Nephron (organoid): Measurements from ENCODE around the gene PTCH2.

ENCODE experiments used
- H3K27ac Mint-ChIP-seq, 3 experiments: 2 replicates each; pipeline ENCODE4 v1.8.0; 2020; ENCODE audit warnings: mixed read lengths in 3 of 3, mild to moderate bottlenecking in 2 of 3, moderate library complexity in 1 of 3
- H3K27me3 Mint-ChIP-seq: 2 replicates; pipeline ENCODE4 v1.8.0; 2021; ENCODE audit warnings: low read depth, mild to moderate bottlenecking, moderate library complexity, mixed read lengths
- H3K36me3 Mint-ChIP-seq: 2 replicates; pipeline ENCODE4 v1.8.0; 2020; ENCODE audit warnings: low read depth, mixed read lengths
- H3K4me1 Mint-ChIP-seq: 2 replicates; pipeline ENCODE4 v1.8.0; 2020; ENCODE audit warnings: mixed read lengths
- H3K4me3 Mint-ChIP-seq, 3 experiments: 2 replicates each; pipeline ENCODE4 v1.8.0; 2020; ENCODE audit warnings: mild to moderate bottlenecking in 3 of 3, mixed read lengths in 3 of 3, moderate library complexity in 2 of 3
- H3K9me3 Mint-ChIP-seq: 2 replicates; pipeline ENCODE4 v1.8.0; 2020; ENCODE audit warnings: mixed read lengths
- TF ChIP-seq, protein P1 (sequence below), 3 experiments: fragments of 200-600 bp; sonication (generic); IDR thresholded peaks; one replicate each; pipeline ENCODE4 v1.5.0; 2021; ENCODE audit warnings: antibody characterized with exemption in 3 of 3; ENCODE audit not compliant: unreplicated experiment in 3 of 3

PTCH2 gene, protein sequence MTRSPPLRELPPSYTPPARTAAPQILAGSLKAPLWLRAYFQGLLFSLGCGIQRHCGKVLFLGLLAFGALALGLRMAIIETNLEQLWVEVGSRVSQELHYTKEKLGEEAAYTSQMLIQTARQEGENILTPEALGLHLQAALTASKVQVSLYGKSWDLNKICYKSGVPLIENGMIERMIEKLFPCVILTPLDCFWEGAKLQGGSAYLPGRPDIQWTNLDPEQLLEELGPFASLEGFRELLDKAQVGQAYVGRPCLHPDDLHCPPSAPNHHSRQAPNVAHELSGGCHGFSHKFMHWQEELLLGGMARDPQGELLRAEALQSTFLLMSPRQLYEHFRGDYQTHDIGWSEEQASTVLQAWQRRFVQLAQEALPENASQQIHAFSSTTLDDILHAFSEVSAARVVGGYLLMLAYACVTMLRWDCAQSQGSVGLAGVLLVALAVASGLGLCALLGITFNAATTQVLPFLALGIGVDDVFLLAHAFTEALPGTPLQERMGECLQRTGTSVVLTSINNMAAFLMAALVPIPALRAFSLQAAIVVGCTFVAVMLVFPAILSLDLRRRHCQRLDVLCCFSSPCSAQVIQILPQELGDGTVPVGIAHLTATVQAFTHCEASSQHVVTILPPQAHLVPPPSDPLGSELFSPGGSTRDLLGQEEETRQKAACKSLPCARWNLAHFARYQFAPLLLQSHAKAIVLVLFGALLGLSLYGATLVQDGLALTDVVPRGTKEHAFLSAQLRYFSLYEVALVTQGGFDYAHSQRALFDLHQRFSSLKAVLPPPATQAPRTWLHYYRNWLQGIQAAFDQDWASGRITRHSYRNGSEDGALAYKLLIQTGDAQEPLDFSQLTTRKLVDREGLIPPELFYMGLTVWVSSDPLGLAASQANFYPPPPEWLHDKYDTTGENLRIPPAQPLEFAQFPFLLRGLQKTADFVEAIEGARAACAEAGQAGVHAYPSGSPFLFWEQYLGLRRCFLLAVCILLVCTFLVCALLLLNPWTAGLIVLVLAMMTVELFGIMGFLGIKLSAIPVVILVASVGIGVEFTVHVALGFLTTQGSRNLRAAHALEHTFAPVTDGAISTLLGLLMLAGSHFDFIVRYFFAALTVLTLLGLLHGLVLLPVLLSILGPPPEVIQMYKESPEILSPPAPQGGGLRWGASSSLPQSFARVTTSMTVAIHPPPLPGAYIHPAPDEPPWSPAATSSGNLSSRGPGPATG

DNA sequence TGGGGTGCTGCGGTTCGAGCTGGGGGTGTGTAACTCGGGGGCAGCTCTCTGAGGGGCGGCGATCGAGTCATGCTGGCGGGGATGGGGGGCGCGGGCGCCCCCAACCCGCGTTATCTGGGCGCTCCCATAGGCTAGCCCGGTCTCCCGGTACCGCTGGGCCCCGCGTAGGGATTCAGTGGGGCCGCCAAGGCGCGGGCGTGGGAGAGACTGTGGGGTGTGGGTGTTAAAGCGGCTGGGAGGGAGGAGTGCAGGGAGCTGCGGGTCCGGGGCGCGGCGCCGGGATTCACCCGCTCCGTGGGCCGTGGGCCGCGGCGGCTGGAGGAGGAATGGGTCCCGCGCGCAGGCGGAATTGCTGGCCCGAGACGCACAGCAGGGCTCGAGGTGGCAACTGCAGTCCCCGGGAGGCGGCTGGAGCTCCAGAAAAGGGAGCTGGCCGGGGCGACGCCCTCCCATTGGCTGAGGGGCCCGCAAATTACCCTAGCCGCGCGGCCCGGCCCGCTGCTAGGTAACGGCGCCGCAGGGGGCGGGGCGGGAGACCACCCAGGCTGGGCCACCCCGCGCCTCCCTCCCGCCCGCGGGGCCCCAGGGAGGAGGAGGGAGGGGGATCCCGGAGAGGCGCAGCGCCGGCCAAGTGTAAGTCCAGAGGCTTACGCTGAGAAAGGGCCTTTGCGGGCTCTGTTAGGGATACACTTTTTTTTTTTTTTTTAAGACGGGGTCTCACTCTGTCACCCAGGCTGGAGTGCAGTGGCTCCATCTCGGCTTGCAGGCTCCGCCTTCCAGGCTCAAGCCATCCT is at the start of gene PTCH2:
TSS of gene PTCH2 (minus strand) at position 392 of the 794 bp plus-strand sequence. CDS start at position 71, 321 bp downstream.
- peak within 1 kb of the TSS; percentile 58 to 86 (median 84) for H3K27ac Mint-ChIP-seq
- TF ChIP-seq, protein P1, sequence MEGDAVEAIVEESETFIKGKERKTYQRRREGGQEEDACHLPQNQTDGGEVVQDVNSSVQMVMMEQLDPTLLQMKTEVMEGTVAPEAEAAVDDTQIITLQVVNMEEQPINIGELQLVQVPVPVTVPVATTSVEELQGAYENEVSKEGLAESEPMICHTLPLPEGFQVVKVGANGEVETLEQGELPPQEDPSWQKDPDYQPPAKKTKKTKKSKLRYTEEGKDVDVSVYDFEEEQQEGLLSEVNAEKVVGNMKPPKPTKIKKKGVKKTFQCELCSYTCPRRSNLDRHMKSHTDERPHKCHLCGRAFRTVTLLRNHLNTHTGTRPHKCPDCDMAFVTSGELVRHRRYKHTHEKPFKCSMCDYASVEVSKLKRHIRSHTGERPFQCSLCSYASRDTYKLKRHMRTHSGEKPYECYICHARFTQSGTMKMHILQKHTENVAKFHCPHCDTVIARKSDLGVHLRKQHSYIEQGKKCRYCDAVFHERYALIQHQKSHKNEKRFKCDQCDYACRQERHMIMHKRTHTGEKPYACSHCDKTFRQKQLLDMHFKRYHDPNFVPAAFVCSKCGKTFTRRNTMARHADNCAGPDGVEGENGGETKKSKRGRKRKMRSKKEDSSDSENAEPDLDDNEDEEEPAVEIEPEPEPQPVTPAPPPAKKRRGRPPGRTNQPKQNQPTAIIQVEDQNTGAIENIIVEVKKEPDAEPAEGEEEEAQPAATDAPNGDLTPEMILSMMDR (IDR thresholded peaks at IDR 0.05; ENCODE audit: unreplicated experiment in 3 of 3), result no peak
- H3K4me3 Mint-ChIP-seq, result peak within 1 kb of the TSS; percentile 75 to 88 (median 86)
- no peaks in the 10 kb centered on the region for H3K9me3 Mint-ChIP-seq
- H3K27me3 Mint-ChIP-seq, result peaks cover 4% of the 10 kb centered on the region
- no peaks in the 10 kb centered on the region for H3K36me3 Mint-ChIP-seq
- peaks cover 41% of the 10 kb centered on the region for H3K4me1 Mint-ChIP-seq

DNA sequence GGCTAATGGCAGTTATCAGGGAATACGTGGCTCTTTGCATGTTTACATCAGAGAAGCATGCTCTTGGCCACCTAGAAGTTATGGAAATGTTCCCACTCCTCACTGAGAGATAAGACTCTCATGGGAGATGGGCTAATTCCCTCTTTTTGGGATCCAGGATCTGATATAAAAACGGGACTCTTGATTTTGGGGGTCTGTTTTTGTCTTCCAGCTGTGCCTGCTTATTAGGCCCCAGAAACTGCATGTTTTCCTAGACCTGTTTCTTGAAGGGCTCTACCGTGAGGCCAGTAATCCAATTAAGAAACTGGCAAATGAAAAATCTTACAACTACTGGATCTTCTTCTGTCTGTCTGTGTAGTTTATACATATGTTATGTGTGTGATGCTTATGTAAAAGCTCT is 47.0 kb upstream of the PTCH2 start:
- H3K4me3 Mint-ChIP-seq, result no peak overlapping the region
- H3K9me3 Mint-ChIP-seq, result peaks cover 53% of the 10 kb centered on the region
- no peak overlapping the region for H3K27ac Mint-ChIP-seq
- H3K36me3 Mint-ChIP-seq, result peaks cover 90% of the 10 kb centered on the region
- peaks cover 1% of the 10 kb centered on the region for H3K4me1 Mint-ChIP-seq
- H3K27me3 Mint-ChIP-seq, result peaks cover 3% of the 10 kb centered on the region
- TF ChIP-seq, protein P1 (IDR thresholded peaks at IDR 0.05; ENCODE audit: unreplicated experiment in 3 of 3), result no peak

DNA sequence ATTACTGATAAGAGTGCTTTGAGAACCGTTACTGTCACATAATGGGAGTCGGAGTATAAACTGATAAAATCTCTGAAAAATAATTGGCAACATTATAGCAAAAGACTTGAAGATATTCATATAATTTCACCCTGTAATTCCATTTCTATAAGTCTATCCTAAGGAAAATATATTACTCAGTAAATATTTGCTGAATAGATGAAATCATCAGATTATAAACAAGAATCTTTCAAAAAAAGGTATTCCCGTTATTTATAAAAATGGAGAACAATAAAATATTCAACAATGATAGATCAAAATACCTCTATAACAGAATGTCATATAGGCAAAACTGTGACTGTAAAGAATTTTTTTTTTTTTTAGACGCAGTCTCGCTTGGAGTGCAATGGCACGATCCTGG is 42.4 kb upstream of the PTCH2 start:
- Mint-ChIP-seq H3K27ac (peak overlapping the region in 1 of 3 experiments; percentile 92), H3K9me3 (peaks cover 40% of the 10 kb centered on the region), H3K4me3 (no peak overlapping the region), H3K4me1 (peaks cover 12% of the 10 kb centered on the region), H3K27me3 (no peaks in the 10 kb centered on the region), H3K36me3 (peaks cover 77% of the 10 kb centered on the region)
- TF ChIP-seq, protein P1 (IDR thresholded peaks at IDR 0.05; ENCODE audit: unreplicated experiment in 3 of 3), result no peak

DNA sequence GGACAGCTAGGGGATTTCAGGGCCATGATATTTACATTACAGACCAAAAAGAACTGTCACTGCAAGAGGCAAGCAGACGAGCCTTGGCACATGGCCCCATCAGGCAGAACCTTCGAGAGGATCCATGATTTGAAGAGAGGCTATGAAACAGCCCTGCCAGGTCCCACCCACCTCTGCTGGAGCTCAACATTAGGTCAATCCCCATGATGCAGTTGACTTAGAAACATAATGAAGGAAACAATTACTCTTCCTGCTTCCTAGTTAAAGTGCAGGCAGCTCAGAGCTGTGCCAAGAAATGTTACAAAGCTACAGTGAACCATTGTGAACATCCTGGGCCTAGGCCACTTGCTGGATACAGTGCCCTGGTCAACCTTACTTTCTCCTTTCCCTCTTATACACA is 41.7 kb upstream of the PTCH2 start:
- peaks cover 76% of the 10 kb centered on the region for H3K36me3 Mint-ChIP-seq
- H3K4me3 Mint-ChIP-seq, result no peak overlapping the region
- TF ChIP-seq, protein P1 (IDR thresholded peaks at IDR 0.05; ENCODE audit: unreplicated experiment in 3 of 3), result no peak
- H3K27me3 Mint-ChIP-seq, result no peaks in the 10 kb centered on the region
- peak overlapping the region in 2 of 3 experiments; percentile 63 to 92 for H3K27ac Mint-ChIP-seq
- H3K4me1 Mint-ChIP-seq, result peaks cover 12% of the 10 kb centered on the region
- peaks cover 34% of the 10 kb centered on the region for H3K9me3 Mint-ChIP-seq

DNA sequence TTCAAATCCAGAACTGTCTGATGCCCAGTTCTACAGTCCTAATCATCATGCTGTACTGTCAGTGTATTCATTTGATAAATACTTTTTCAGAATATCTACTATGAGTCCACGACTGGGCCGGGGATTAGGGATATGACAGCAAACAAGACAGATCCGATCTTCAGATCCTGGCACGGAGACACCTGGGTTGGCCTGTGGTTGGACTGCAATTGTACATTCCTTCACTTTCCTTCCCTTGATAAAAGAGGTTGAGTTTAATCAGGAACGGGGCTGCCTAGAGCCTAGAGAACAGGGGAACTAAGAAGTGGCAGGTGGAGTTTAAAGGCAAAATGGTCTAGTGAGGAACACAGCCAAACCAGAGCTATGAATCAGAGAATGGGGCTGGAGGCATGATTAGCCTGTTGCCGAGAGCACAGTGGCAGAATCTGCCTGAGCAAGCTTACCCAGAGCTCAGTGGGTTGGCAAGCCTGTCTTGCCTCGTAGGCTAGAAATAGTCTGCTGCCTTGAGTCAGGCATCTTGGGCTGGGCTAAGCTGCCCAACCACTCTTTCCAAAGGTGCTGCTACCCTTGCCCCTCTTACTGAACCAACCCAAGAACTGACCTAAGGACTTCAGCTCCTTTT is 38.1 kb upstream of the PTCH2 start:
- H3K27me3 Mint-ChIP-seq, result no peaks in the 10 kb centered on the region
- H3K36me3 Mint-ChIP-seq, result peaks cover 66% of the 10 kb centered on the region
- TF ChIP-seq, protein P1 (IDR thresholded peaks at IDR 0.05; ENCODE audit: unreplicated experiment in 3 of 3), result no peak
- peaks cover 9% of the 10 kb centered on the region for H3K9me3 Mint-ChIP-seq
- H3K4me1 Mint-ChIP-seq, result peaks cover 12% of the 10 kb centered on the region
- peak overlapping the region in 1 of 3 experiments; percentile 30 for H3K27ac Mint-ChIP-seq
- no peak overlapping the region for H3K4me3 Mint-ChIP-seq
